ENCODE measurements around the gene MTERF1. TPM values are rescaled to one million over a fixed set of nuclear protein-coding genes. Genes with fewer than 3 reads are reported as not detected.
A peak's percentile ranks its signal among the peaks of the same experiment; 100 is the strongest.
"Not testable (repeated sequence)": the region's sequence is repeated elsewhere in the genome, so short reads cannot be mapped to it uniquely, and the experiment has no call there.

MTERF1 gene
- total and polyA plus RNA-seq, 2 donors, result 6.4 to 25.9 TPM

GRCh38 chr7:91894781-91895480, 14.4 kb upstream of the MTERF1 start:
- Histone ChIP-seq H3K27ac (ENCODE audit: low read depth) (no peak overlapping the region), H3K4me1 (ENCODE audit: insufficient read depth) (no peaks in the 10 kb centered on the region), H3K4me3 (ENCODE audit: low read depth, low read length) (no peak overlapping the region), H3K36me3 (ENCODE audit: insufficient read depth) (no peaks in the 10 kb centered on the region)
- WGBS, result 50% methylated on average over 1 of the region's 1 CpG
- DNase-seq (ENCODE audit: extremely low spot score), result no peak

DNA sequence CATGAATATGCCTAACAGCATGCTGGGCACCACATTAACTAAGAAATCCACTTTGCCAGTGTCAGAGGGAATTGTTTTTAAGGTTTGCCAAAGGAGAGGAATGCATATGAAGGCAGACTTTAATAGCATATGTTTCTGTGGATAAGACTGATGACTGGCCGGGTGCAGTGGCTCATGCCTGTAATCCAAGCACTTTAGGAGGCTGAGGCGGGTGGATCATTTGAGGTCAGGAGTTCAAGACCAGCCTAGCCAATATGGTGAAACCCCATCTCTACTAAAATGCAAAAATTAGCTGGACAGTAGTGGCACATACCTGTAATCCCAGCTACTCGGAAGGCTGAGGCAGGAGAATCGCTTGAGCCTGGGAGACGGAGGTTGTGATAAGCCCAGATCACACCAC, 13.2 kb upstream of the MTERF1 start:
- DNase-seq (ENCODE audit: extremely low spot score); H3K36me3 ChIP-seq (ENCODE audit: insufficient read depth); H3K27ac ChIP-seq (ENCODE audit: low read depth); H3K4me1 ChIP-seq (ENCODE audit: insufficient read depth); H3K4me3 ChIP-seq (ENCODE audit: low read depth, low read length): not testable (repeated sequence)
- WGBS, result 75% methylated on average over 5 of the region's 5 CpGs

DNA sequence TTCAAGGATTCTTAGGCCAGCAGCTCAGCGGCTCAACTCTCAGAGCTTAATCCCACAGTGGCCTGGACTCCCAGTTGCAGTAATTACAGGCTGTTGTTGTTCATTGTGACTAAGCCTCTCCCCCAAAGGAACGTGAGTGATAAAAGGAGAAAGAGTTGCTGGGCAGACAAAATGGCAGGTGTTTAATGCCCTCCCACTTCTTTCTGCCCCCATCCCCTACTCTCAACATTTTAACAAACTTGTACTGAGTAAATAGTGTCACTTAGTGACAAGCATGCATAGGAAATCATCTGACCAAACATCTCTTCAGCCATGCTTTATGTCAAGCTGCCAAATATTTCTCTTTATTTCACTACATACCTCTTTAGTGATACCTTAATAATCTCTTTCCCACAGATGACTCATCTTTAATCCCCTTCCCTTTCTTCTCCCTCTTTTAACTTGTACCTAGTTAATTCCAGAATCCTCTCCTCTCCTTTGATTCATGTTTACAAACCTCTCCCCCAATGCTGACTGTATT, 12.4 kb upstream of the MTERF1 start:
- Histone ChIP-seq H3K4me3 (ENCODE audit: low read depth, low read length) (no peak overlapping the region), H3K36me3 (ENCODE audit: insufficient read depth) (no peaks in the 10 kb centered on the region), H3K4me1 (ENCODE audit: insufficient read depth) (no peaks in the 10 kb centered on the region), H3K27ac (ENCODE audit: low read depth) (no peak overlapping the region)
- 35% methylated on average over 2 of the region's 2 CpGs for WGBS
- DNase-seq (ENCODE audit: extremely low spot score), result no peak

GRCh38 chr7:91892099-91892705, 11.7 kb upstream of the MTERF1 start:
- H3K4me1 ChIP-seq (ENCODE audit: insufficient read depth), result no peaks in the 10 kb centered on the region
- no peak for DNase-seq (ENCODE audit: extremely low spot score)
- H3K36me3 ChIP-seq (ENCODE audit: insufficient read depth), result no peaks in the 10 kb centered on the region
- H3K27ac ChIP-seq (ENCODE audit: low read depth), result no peak overlapping the region
- WGBS, result 58% methylated on average over 3 of the region's 3 CpGs
- no peak overlapping the region for H3K4me3 ChIP-seq (ENCODE audit: low read depth, low read length)

DNA sequence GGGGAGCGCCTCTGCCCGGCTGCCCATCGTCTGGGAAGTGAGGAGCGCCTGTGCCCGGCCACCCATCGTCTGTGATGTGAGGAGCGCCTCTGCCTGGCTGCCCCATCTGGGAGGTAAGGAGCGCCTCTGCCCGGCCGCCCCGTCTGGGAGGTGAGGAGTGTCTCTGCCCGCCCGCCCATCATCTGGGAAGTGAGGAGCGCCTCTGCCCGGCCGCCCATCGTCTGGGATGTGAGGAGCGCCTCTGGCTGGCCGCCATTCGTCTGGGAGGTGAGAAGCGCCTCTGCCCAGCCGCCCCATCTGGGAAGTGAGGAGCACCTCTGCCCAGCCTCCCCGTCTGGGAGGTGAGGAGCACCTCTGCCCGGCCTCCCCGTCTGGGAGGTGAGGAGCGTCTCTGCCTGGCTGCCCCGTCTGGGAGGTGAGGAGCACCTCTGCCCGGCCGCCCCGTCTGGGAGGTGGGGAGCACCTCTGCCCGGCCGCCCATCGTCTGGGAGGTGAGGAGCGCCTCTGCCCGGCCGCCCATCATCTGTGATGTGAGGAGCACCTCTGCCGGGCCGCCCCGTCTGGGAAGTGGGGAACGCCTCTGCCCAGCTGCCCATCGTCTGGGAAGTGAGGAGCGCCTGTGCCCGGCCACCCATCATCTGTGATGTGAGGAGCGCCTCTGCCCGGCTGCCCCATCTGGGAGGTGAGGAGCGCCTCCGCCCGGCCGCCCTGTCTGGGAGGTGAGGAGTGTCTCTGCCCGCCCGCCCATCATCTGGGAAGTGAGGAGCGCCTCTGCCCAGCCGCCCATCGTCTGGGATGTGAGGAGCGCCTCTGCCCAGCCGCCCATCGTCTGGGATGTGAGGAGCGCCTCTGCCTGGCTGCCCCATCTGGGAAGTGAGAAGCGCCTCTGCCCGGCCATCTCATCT, 8.0 kb upstream of the MTERF1 start:
- H3K4me1 ChIP-seq (ENCODE audit: insufficient read depth); H3K27ac ChIP-seq (ENCODE audit: low read depth); H3K4me3 ChIP-seq (ENCODE audit: low read depth, low read length); H3K36me3 ChIP-seq (ENCODE audit: insufficient read depth); DNase-seq (ENCODE audit: extremely low spot score): not testable (repeated sequence)
- 97% methylated on average over 60 of the region's 60 CpGs for whole genome bisulfite sequencing

GRCh38 chr7:91887336-91888213, 7.1 kb upstream of the MTERF1 start:
- WGBS, result 97% methylated on average over 54 of the region's 54 CpGs
- not testable (repeated sequence) for DNase-seq (ENCODE audit: extremely low spot score); H3K4me3 ChIP-seq (ENCODE audit: low read depth, low read length); H3K36me3 ChIP-seq (ENCODE audit: insufficient read depth); H3K27ac ChIP-seq (ENCODE audit: low read depth); H3K4me1 ChIP-seq (ENCODE audit: insufficient read depth)

DNA sequence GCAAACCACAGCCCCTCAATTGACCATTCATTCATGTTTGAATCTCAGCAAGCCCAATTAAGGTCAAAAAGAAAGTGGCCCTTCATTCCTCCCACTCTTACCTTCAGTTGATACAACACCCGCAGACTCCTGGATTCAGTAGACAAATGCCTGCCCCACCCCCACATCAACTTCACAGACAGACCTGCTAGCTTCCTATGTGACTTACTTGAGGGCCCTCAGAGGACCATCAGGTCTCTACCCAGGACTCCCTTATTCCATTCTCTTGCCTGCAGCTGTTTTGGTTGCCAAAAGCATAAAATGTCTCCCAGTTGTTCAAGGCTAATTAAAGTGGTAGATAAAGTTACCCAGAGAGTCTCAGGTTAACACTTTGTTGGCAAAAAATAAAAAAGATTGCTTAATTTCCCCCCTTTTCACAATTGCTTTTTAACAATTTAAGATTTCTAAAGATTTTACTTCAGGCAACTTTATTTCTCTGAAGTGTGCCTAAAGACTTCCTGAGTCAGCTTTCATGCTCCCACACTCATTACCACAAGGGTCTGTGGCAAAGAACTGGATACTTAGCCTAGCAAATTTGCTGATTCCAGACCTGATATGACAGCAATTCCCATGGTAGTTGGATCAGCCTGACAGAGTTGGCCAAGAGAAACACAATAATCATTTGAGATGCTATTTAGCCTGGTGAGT, 3.3 kb upstream of the MTERF1 start:
- no peak overlapping the region for H3K27ac ChIP-seq (ENCODE audit: low read depth)

GRCh38 chr7:91880016-91880412, 488 bp downstream of the MTERF1 start:
- Histone ChIP-seq H3K4me1 (ENCODE audit: insufficient read depth) (no peaks in the 10 kb centered on the region), H3K36me3 (ENCODE audit: insufficient read depth) (no peaks in the 10 kb centered on the region), H3K27ac (ENCODE audit: low read depth) (no peak overlapping the region), H3K4me3 (ENCODE audit: low read depth, low read length) (peak overlapping the region; percentile 88)
- 4% methylated on average over 9 of the region's 9 CpGs for WGBS
- DNase-seq (ENCODE audit: extremely low spot score), result no peak

More for the DNA sequence above, 3.3 kb upstream of the MTERF1 start:
- Histone ChIP-seq H3K36me3 (ENCODE audit: insufficient read depth) (no peaks in the 10 kb centered on the region), H3K4me1 (ENCODE audit: insufficient read depth) (no peaks in the 10 kb centered on the region), H3K4me3 (ENCODE audit: low read depth, low read length) (no peak overlapping the region)
- no peak for DNase-seq (ENCODE audit: extremely low spot score)
- WGBS, result 63% methylated on average over 1 of the region's 1 CpG

- H3K4me3 ChIP-seq (ENCODE audit: low read depth, low read length), result no peak overlapping the region
- H3K36me3 ChIP-seq (ENCODE audit: insufficient read depth), result no peaks in the 10 kb centered on the region
- no peaks in the 10 kb centered on the region for H3K4me1 ChIP-seq (ENCODE audit: insufficient read depth)
- 66% methylated on average over 4 of the region's 4 CpGs for WGBS
- DNase-seq (ENCODE audit: extremely low spot score), result no peak
- no peak overlapping the region for H3K27ac ChIP-seq (ENCODE audit: low read depth)
These were observed 3.9 kb downstream of the MTERF1 start for GRCh38 chr7:91876391-91877133.

- 86% methylated on average over 3 of the region's 3 CpGs for WGBS
- H3K36me3 ChIP-seq (ENCODE audit: insufficient read depth), result no peaks in the 10 kb centered on the region
- no peak overlapping the region for H3K4me3 ChIP-seq (ENCODE audit: low read depth, low read length)
- no peaks in the 10 kb centered on the region for H3K4me1 ChIP-seq (ENCODE audit: insufficient read depth)
- DNase-seq (ENCODE audit: extremely low spot score), result no peak
- H3K27ac ChIP-seq (ENCODE audit: low read depth), result no peak overlapping the region
These were observed 4.7 kb downstream of the MTERF1 start for GRCh38 chr7:91875851-91876250.

- DNase-seq (ENCODE audit: extremely low spot score), result no peak
- no peaks in the 10 kb centered on the region for H3K36me3 ChIP-seq (ENCODE audit: insufficient read depth)
- no peak overlapping the region for H3K27ac ChIP-seq (ENCODE audit: low read depth)
- no peaks in the 10 kb centered on the region for H3K4me1 ChIP-seq (ENCODE audit: insufficient read depth)
- H3K4me3 ChIP-seq (ENCODE audit: low read depth, low read length), result no peak overlapping the region
These were observed 7.6 kb downstream of the MTERF1 start for GRCh38 chr7:91872928-91873327.

DNA sequence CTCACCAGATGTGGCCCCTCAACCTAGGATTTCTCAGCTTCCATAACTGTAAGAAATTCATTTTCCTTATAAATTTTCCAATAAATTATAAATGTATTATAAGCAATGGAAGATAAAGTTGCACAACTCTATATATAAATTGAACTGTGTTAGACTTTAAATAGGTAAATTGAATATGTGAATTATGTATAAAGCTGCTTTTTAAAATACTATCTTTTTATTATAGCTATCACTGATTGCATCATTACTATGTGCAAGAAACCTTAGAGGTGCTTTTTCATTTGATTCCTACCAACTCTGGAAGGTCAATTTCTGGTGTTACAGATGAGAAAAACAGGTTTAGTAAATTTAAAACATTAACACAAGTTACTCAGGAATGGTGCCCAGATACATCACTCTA, 8.4 kb downstream of the MTERF1 start:
- DNase-seq (ENCODE audit: extremely low spot score), result no peak
- no peaks in the 10 kb centered on the region for H3K36me3 ChIP-seq (ENCODE audit: insufficient read depth)
- no peak overlapping the region for H3K27ac ChIP-seq (ENCODE audit: low read depth)
- no peak overlapping the region for H3K4me3 ChIP-seq (ENCODE audit: low read depth, low read length)
- H3K4me1 ChIP-seq (ENCODE audit: insufficient read depth), result no peaks in the 10 kb centered on the region
